Retina (tissue), 1 donor: ENCODE measurements around the gene FAM50B.
"Not testable (repeated sequence)": the region's sequence is repeated elsewhere in the genome, so short reads cannot be mapped to it uniquely, and the experiment has no call there.

Source experiments
- DNase-seq: peaks from one replicate; pipeline ENCODE4 v3.0.0-alpha.2; 2016

FAM50B gene

GRCh38 chr6:3850451-3851203 is 1.5 kb downstream of the FAM50B start:
- no peak for DNase-seq

- no peak for DNase-seq
Observed at GRCh38 chr6:3851839-3852238, 2.7 kb downstream of the FAM50B start.

- DNase-seq: no peak
Observed at GRCh38 chr6:3852391-3852790, 3.2 kb downstream of the FAM50B start.

GRCh38 chr6:3855866-3856265 is 6.7 kb downstream of the FAM50B start:
- DNase-seq: no peak

- DNase-seq: no peak
Observed at GRCh38 chr6:3856576-3856975, 7.4 kb downstream of the FAM50B start.

GRCh38 chr6:3857468-3858456 is 8.6 kb downstream of the FAM50B start:
- DNase-seq: no peak

GRCh38 chr6:3859878-3860552 is 10.8 kb downstream of the FAM50B start:
- DNase-seq: no peak

- DNase-seq: no peak
Observed at GRCh38 chr6:3861424-3861823, 12.3 kb downstream of the FAM50B start.

GRCh38 chr6:3862038-3862437 is 12.9 kb downstream of the FAM50B start:
- no peak for DNase-seq

- DNase-seq: not testable (repeated sequence)
Observed at GRCh38 chr6:3863322-3863721, 14.1 kb downstream of the FAM50B start.

- no peak for DNase-seq
Observed at GRCh38 chr6:3865463-3865862, 16.3 kb downstream of the FAM50B start.

- DNase-seq: no peak
Observed at GRCh38 chr6:3867641-3868502, 18.7 kb downstream of the FAM50B start.

GRCh38 chr6:3868544-3868943 is 19.4 kb downstream of the FAM50B start:
- DNase-seq: no peak

GRCh38 chr6:3869284-3869631 is 20.1 kb downstream of the FAM50B start:
- DNase-seq: no peak

- no peak for DNase-seq
Observed at GRCh38 chr6:3869632-3870527, 20.7 kb downstream of the FAM50B start.

- no peak for DNase-seq
Observed at GRCh38 chr6:3870528-3870925, 21.4 kb downstream of the FAM50B start.

GRCh38 chr6:3871515-3871914 is 22.3 kb downstream of the FAM50B start:
- DNase-seq: no peak

- no peak for DNase-seq
Observed at GRCh38 chr6:3871939-3872338, 22.8 kb downstream of the FAM50B start.

- DNase-seq: no peak
Observed at GRCh38 chr6:3872370-3872854, 23.2 kb downstream of the FAM50B start.

GRCh38 chr6:3873051-3873450 is 23.9 kb downstream of the FAM50B start:
- DNase-seq: no peak

GRCh38 chr6:3874069-3874468 is 24.9 kb downstream of the FAM50B start:
- no peak for DNase-seq
